ENCODE results near the gene CORT. TPM values are rescaled to one million over a fixed set of nuclear protein-coding genes. Genes with fewer than 3 reads are reported as not detected.

Gene CORT, protein sequence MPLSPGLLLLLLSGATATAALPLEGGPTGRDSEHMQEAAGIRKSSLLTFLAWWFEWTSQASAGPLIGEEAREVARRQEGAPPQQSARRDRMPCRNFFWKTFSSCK
- total RNA-seq = 1.1 TPM

DNA sequence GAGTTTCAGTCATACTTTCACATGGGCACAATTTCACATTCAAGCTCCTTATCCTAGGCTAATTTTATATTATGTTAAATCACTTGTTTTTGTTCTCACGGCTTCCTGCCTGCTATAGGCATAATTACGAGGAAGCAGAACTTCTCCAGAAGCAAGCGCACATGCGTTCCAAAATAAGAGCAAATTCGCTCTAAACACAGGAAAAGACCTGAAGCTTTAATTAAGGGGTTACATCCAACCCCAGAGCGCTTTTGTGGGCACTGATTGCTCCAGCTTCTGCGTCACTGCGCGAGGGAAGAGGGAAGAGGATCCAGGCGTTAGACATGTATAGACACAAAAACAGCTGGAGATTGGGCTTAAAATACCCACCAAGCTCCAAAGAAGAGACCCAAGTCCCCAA is at the start of gene CORT:
Gene CORT, plus strand, starts transcription at position 281 of the 400 bp plus-strand sequence. CDS start 193 bp downstream, outside the sequence.

DNA sequence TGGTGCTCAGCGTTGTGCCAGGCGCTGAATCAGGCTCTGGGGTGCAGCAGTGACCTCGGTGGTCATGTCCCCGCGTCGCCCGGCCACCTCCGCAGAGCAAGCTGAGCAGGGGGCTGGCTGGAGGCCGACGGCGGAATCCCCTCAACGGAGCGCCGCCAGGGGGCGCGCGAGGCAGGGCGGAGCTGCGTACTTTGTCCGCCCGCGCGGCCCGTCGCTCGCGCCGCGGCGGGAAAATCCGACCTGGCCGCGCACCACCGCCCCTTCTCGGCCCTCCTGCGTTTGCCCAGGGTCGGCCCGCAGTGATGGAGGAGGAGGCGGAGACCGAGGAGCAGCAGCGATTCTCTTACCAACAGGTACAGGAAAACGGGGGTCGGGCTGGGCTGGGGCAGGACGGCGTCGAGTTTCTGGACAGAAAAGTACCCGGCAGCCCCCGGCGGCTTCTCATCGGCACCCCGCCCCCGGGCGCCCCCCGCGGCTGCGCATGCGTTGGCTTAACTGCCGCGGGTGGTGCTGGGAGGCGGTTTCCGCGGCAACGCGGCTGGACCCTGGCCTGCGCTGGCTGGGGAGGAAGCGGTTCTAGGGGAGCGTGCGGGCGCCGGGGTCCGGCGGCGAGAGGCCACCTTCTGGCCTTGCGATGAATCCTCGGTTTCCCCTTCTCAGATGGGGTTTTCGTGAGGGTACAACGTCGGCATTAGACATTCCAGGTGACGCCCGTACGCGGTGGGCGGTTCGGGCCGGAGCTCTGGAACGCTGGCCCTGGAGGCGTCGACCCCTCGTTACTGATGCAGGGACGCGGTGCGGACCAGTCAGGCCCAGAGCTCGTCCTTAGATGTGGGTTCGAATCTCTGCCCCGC is 19.4 kb upstream of the CORT start, which contains the start of gene CENPS:
Gene CENPS, plus strand, starts transcription at position 218 of the 854 bp plus-strand sequence. Its CDS starts 85 bp downstream, at position 303.

DNA sequence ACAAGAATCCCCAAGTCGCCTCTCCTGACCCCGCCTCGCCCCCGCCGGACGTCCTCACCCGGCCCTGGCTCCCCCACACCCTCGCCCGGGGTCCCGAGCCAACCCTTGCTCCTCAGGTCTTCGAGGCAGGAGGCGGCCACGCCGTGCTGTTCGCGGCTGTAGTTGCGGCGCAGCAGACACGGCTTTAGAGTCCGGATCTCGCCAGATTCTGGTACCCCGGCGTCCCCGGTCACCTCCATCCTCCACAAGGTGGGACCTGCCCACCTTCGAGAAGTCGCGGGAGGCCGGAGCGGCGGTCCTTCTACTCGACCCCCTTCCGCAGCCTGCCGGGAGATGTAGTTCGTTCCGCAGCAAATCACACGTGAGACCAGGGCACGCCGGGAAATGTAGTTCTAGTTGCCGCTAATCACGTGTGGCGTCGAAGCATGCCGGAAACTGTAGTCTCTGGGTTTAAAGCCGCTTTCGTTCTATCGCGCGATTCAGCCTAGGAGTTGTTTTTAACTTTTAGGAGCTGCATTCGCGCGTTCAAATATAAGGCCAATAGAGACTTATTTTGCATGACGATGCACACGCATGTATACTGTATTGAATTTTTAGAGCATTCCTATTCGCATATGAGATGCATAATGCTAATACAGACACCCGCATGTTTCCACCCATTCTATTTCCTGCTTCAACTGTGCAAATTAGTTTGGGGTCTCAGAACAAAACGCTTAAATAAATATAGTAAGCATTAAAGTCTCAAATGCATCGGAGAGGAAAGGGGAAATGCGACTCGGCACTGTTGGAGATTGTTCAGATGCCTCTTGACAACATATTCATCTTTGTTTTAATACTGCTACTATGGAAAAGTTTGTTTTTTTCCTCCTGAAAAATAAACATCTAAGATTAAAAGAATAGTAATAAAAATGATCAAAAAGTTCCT is 22.7 kb downstream of the CORT start, which contains the start of gene DFFA:
Gene DFFA, minus strand, starts transcription at position 310 of the 925 bp plus-strand sequence. Its CDS starts 71 bp downstream, at position 239.

DNA sequence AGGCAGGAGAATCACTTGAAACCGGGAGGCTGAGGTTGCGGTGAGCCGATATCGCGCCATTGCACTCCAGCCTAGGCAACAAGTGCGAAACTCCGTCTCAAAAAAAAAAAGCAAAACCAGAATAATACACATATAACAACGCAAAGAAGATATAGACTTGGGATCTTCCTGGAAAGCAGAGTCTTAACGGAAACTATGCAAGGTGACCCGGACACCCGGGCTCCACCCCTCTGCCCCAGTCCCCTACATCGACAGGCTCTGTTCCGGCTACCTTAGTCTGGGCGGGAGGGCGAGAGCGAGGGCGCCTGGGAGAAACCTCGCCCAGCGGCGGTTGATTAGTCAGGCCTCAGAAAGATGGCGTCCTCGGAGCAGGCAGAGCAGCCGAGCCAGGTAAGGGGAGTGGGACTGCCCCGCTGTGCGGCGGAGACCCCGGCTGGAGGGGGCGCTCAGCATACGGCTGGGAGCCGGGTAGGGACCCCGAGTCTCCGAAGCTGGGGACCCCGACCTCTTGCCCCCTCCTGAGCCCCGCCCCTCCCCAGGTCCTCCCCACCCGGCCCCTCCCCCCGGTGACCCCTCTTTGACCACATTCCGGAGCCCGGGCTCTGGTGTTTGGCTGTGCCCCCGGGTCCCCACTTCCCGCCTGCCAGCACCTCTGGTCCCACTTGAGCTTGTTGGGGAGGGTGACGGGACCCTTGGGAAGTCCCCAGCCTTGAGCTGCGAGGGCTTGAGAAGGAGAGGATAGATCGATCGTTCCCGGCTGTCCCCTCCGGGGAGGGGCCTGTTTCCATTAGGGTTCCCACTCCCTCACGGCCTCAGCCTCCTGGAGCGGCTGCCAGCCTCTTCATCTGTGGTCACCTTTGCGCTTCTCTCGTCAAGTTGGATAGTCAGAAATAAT is 25.0 kb downstream of the CORT start, which contains the start of gene PEX14:
Gene PEX14, plus strand, starts transcription at position 338 of the 895 bp plus-strand sequence. Its CDS starts 17 bp downstream, at position 355.

Other genes with a start within 250 kb of the CORT start
- gene KIF1B, start 239.5 kb upstream of the CORT start, total RNA-seq = 85.4 TPM
- 83.0 TPM for gene PGD, start 51.0 kb upstream of the CORT start, total RNA-seq
- 20.6 TPM for gene CENPS, start 19.6 kb upstream of the CORT start, total RNA-seq
- gene DFFA, start 22.5 kb downstream of the CORT start, total RNA-seq = 39.0 TPM
- 18.3 TPM for gene PEX14, start 24.9 kb downstream of the CORT start, total RNA-seq